Activated CD4-positive, alpha-beta T cell treated with anti-CD3 and anti-CD28 coated beads for 48 hours (primary cell): Measurements from ENCODE around the gene TAPBPL.
"Not testable (repeated sequence)": the region's sequence is repeated elsewhere in the genome, so short reads cannot be mapped to it uniquely, and the experiment has no call there.

Experiments used
- DNase-seq: peaks from one replicate; pipeline ENCODE4 v3.0.0-alpha.2; 2020

Gene TAPBPL, protein sequence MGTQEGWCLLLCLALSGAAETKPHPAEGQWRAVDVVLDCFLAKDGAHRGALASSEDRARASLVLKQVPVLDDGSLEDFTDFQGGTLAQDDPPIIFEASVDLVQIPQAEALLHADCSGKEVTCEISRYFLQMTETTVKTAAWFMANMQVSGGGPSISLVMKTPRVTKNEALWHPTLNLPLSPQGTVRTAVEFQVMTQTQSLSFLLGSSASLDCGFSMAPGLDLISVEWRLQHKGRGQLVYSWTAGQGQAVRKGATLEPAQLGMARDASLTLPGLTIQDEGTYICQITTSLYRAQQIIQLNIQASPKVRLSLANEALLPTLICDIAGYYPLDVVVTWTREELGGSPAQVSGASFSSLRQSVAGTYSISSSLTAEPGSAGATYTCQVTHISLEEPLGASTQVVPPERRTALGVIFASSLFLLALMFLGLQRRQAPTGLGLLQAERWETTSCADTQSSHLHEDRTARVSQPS

DNA sequence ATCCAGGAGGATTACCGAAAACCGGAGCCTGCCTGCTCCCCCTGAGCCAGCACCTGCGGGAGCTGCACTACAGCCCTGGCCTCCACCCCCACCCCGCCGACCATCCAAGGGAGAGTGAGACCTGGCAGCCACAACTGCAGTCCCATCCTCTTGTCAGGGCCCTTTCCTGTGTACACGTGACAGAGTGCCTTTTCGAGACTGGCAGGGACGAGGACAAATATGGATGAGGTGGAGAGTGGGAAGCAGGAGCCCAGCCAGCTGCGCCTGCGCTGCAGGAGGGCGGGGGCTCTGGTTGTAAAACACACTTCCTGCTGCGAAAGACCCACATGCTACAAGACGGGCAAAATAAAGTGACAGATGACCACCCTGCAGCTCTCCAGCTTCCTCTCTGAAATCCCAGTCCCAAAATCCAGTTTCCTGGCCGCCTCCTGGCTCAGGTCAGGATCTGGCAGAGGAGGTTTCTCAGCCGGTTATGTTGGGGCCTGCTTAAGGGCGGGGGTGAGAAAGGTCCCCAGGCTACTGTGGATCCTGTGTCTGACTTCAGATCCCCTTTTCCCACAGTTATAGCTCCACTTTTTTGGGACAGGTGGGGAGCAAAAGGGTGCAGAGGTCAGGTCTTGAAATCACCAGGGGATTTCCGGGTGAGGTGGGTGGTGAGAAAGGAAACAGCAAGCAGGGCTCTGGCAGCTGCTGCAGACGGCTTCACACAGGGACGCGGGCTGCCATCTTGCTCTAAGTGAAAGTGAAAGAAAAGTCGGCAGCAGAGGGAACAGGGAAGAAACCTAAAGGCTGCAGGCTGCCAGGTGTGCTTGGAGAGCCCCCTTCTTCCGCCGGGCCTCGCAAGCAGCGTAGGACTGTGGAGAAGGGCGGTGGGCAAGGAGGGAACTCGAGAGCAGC, at the start of gene TAPBPL:
TSS of gene TAPBPL (plus strand) at position 695 of the 897 bp plus-strand sequence. CDS start 207 bp downstream, outside the sequence.
- DNase-seq, result peak; percentile 85

DNA sequence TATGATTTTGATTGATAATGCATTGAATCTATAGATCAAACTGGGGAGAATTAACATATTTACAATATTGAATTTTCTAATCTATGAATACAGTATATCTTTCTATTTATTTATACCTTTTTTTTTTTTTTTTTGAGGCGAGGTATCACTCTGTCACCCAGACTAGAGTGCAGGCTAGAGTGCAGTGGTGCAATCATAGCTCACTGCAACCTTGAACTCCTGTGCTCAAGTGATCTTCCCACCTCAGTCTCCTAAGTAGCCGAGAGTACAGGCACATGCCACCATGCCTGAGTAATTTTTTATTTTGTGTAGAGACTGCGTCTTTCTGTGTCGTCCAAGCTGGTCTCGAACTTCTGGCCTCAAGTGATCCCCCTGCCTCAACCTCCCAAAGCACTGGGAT, 47.5 kb upstream of the TAPBPL start:
- no peak for DNase-seq

DNA sequence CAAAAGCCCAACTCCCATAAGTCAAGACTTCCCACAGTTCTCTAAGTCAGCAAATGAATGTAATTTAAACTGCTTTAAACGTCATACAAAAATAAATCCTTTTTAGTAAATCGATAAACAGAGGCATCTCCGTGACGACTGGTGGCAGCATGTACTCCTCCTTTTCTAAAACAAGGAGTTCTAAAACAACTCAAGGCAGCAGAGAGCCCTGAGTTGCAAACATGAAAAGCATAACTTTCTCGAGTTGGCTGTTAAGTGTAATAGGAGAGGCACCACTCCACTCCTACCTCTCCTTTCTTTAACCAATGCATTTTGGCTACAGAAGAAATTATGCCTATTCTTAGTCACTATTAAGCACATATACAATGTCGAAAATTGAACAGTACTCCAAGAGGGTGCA, 45.9 kb upstream of the TAPBPL start:
- no peak for DNase-seq

DNA sequence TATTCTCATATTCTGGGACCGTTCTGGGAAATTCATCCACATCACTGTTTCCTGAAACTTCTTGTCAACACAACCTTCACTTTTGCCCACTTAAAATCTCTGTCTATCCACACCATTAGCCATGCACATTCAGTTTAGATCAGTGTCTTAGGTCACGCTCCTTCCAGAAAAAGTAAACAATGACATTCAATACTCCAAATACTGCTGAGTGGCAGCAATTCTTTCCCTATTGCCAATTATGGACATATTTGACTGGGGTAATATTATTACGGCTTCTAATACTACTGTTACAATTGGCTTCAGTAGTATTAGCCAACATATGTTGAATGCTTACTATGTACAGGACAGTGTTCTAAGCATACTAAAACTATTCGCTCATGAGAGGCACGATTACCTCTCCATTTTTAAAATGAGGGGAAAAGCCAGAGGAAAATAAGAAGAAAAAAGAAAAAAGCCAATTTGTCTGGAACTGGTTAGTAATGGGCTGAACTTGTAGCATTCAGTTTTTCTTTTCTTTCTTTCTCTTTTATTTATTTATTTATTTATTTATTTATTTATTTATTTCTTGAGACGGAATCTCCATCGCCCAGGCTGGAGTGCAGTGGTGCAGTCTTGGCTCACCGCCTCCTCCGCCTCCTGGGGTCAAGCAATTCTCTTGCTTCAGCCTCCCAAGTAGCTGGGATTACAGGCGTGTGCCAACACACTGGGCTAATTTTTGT, 44.4 kb upstream of the TAPBPL start:
- no peak for DNase-seq

DNA sequence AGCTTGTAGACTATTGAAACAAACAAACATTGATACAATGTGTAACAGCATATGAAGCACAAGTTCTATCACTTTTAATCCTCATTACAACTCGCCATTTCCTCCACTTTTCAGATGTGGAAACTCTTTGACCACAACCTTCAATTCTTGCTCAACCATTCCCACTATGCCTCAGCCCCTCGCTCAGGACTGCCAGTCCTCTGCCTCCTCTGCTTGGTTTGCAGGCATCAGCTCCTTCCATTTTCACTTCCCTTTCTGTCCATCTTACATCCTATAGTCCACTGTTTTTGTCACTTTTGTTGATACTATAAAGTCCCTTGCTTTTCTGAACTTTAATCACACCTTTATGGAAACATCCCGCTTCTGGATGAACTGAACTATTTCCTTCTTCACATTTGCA, 35.2 kb upstream of the TAPBPL start:
- no peak for DNase-seq

DNA sequence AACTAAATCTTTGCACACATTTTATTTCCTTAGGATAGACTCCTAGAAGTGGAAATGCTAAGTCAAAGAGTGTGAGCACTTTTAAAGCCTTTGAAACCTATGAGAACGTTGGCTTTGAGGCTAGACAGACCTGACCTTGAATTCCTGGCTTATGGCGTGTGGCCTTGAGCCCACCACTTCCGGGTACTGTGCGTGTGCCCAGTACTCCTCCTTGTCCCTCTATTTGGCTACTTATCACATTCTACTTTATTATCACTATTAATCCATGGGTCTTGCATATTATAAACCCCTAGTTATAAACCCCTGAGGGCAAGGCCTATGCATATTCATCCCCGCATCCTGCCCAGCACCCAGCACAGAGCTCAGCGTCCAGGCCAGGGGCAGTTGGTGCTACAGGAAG, 33.0 kb upstream of the TAPBPL start:
- no peak for DNase-seq

DNA sequence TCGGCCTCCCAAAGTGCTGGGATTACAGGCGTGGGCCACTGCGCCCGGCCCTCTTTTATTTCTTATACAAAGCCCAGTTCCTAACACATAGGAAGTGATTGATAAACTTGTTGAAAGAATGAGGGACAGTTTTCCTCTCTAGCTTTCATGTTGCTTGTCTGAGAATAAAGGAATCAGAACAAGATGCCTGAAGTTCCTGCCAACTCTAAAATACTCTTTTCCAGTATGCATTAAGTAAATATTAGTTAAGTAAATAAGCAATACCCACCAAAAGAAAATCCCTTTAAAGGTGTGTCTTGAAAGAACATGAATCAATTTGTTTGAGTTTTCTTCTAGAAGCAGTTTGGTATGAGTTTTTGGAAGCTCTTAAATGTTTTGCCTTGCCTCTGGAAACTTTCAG, 31.5 kb upstream of the TAPBPL start:
- DNase-seq, result no peak

DNA sequence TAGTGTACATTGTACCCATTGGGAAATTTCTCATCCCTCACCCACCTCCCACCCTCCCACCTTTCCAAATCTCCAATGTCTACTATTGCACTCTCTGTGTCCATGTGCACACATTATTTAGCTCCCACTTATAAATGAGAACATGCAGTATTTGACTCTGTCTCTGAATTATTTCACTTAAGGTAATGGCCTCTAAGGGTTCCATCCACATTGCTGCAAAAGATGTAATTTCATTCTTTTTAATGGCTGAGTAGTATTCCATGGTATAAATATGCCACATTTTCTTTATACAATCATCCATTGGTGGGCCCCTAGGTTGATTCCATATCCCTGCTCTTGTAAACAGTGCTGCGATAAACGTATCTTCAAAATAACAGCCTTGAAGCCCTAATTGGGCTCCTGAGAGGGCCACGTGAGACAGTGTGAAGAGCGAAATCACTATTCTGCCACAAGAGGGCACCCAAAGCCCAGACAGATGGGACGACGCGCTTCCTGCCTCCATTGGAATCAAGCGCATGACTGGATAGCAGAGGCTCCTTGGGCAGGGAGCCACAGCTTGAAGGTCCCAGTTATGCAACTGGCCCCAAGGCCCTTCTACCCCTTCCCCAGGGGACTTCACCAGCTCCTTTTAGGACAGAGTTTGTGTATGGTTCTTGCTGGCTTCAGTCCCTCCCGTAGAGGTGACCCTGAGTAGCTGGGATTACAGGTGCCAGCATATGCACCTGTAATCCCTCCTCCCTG, 28.4 kb upstream of the TAPBPL start:
- peak; percentile 83 for DNase-seq

DNA sequence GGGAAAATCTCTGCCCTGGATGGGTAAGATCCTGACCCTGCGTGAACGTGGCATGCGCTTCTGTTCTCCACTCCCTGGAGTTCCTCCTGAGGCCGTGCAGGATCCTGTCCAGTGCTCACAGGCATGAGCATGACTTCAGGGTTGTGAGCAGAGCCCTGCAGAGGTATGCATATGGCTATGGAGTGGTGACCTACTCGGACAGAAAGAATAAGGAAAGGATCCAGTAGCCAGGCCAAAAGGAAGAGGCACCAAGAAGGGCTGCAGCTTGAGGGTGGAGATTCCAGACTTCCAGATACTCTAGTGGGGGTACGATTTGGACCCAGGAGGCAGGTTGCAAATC, 27.9 kb upstream of the TAPBPL start:
- DNase-seq, result no peak

DNA sequence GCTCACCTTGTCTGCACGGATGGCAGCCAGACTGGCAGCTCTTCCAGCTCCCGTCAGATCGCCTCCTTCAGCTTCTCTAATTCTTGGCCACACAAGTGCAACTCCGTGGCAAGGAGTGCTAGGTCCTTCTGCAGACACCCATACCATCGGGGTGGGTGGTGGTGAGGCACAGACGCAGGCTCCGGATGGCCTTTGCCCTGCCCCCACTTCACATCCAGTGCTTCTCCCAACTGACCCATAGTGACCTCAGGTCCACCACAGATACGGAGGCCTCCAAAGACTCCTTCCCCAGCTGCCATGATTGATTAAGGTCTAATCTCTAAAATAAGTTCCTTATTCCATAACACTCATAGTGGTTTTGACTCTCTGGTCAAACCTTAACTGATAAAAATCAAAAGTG, 27.0 kb upstream of the TAPBPL start:
- DNase-seq, result no peak

DNA sequence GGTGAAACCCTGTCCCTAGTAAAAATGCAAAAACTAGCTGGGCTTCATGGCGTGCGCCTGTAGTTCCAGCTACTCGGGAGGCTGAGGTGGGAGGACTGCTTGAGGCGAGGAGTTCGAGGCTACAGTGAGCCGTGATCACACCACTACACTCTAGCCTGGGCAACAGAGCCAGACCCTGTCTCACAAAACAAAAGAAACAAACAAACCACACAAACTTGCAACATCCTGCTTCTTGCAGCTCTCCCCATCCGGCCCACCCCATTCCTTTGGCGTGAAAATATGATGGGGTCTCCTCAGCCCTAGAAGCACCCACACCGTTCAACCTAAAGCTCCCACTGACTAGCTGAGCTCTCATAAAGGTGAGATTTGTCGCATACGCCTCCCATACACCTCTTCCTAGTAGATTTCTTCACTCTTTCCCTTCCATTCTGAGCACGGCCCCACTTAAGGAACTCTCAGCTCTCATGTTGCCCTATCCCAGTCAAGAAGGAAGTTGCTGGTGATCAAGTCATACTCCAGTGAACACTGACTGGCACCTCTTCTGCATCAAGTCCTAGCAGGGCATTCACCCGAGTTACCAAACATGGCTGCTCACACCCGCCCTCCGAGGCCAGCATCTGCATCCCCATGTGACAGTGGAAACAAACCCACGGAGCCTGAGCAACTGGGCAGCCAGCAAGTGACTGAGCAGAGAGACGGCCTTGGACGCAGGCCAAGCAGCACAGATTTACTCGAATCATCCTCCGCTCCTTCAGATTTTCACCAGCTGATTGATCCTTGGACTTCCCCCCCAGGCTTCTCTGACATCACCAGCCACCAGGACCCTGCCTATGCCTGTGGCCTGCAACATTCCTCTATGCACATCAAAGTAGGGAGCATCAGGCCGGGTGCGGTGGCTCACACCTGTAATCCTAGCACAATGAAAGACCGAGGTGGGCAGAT, 26.0 kb upstream of the TAPBPL start:
- peak; percentile 57 for DNase-seq

DNA sequence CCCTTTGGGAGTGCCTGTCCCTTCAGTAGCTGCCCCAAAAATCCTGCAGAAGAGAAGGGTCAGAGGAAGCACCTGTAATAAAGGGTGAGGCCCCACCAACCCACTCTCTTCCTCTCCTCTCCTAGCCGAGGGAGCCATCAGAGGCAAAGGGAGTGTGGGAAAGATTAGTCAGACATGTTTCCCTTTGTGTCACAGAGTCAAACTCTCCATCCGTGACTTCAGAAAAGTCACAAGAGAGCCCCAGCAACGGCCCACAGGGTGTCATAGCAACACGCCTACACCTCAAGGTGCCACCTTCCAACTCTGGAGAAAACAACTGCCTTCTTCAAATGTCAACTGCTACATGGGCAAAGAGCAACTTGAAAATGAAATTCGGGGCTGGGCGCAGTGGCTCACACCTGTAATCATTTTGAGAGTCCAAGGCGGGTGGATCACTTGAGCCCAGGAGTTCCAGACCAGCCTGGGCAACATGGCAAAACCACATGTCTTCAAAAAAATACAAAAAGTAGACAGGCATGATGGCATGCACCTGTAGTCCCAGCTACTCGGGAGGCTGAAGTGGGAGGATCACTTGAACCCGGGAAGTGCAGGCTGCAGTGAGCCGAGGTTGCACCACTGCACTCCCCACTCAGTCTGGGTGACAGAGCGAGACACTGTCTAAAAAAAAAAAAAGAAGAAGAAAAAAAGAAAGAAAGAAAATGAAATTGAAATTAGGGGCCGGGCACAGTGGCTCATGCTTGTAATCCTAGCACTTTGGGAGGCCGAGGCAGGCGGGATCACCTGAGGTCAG, 24.8 kb upstream of the TAPBPL start:
- peak; percentile 96 for DNase-seq

DNA sequence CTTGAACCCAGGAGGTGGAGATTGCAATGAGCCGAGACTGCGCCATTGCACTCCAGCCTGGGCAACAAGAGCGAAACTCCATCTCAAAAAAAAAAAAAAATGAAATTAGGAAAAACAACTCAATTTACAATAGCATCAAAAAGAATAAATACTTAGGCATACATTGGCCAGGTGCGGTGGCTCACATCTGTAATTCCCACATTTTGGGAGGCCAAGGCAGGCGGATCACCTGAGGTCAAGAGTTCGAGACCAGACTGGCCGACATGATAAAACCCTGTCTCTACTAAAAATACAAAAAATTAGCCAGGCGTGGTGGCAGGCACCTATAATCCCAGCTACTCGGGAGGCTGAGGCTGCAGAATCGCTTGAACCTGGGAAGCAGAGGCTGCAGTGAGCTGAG, 24.0 kb upstream of the TAPBPL start:
- not testable (repeated sequence) for DNase-seq

DNA sequence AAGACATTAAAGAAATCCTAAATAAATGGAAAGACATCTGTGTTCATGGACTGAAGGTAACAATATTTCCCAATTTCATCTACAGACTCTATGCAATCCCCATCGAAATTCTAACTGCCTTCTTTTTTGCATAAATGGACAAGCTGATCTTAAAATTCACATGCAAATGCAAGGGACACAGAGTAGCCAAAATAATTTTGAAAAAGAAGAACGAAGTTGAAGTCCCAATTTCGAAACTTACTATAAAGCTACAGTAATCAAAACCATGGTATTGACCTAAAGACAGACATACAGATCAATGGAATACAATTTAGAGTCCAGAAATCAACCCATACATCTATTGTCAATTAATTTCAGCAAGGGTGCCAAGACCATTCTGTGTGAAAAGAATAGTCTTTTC, 23.5 kb upstream of the TAPBPL start:
- DNase-seq, result no peak

DNA sequence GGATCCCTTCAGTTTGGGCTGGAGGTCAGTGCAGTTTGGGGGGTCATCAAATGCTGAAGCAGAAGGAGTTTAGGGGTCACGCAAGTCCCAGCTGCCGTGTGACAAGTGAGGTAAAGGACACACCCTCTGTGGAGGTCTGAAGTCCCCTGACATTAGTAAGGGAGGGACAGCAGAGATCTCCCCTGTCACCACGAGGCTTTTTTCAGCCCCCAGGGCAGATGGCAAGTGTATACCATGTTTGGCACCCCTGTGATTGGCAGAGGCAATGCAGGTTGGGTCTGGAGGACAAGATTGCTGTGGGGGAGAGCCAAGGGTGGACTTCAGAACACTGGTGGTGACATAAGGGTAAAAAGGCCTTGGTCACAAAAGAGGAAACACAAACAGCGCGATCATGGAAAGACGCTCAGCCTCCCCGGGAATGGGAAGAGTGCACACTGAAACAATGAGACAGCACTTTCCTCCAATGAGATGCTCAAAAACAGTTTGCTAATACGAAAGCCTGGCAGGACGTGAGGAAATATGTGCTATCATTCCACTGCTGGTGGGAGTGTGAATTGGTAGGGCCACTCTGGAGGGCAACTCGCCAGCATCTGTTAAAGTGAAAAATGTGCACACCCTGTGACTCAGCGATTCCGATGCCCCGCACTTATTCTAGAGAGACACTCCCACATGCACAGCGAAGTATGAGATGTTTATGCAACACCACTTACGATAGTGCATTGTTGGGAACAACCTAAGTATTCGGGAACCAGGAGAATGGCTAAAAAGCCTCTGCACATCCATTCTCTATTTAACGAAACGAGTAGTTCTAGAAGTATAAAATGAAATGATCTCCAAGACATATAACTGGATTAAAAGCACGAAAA, 21.5 kb upstream of the TAPBPL start:
- peak; percentile 77 for DNase-seq

DNA sequence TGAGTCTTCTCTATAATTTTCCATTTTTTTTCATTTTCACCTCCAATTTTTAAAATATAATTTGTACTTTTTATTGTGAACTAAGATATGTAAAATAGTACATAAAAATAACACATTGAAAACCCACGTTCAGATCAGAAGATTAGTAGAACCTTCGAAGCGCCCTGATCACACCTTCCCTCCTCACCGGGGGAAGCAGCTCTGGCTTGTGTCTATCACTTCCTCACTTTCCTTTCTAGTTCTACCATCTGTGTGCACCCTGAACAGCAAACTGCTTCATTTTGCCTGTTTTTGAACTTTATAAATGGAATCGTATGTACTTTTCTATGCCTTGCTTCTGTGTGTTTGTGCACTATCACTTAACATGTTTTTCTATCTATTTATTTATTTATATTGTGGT, 18.9 kb upstream of the TAPBPL start:
- no peak for DNase-seq

DNA sequence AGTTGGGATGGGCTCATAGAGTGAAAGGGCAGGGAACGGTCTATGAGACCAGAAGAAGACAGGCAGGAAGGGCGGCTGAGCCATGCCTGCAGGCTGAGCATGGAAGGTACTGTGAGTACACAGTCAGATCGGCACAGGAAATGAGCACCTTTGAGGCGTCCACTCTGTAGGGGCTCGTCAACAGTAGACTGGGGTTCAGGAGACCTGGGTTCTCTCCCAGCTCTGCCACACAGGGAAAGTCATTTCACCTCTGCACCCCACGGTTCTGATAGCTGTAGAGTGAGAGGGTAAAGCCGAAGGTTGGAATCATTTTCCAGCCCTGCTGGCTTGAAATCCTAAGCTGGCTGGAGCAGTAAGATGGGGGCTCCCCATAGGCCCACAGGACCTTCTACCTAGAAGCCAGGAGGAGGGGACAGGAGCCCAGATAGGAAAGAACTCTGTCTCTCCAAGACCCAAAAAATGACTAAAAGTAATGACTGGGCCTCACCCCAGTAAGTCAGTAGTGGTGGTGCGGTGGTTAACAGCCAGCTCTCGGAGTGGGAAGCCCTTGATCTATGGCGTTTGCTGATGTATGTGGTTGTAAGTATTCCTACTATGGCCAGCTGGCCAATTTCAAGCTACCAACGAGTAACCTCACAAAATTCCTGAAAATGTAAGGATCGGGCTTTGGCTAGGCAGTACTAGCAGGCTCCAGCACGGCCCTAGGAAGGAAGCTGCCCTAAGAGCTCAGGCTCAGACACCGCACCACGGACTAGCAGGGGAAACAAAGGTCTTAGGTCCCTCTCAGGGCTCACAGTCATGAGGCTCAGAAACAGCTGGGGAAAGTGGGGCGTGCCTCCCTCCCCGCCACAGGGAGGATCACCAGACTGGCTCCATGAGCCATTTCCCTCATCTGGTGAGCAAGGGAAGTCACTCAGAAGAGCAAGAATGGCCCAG, 17.4 kb upstream of the TAPBPL start:
- peak; percentile 63 for DNase-seq

DNA sequence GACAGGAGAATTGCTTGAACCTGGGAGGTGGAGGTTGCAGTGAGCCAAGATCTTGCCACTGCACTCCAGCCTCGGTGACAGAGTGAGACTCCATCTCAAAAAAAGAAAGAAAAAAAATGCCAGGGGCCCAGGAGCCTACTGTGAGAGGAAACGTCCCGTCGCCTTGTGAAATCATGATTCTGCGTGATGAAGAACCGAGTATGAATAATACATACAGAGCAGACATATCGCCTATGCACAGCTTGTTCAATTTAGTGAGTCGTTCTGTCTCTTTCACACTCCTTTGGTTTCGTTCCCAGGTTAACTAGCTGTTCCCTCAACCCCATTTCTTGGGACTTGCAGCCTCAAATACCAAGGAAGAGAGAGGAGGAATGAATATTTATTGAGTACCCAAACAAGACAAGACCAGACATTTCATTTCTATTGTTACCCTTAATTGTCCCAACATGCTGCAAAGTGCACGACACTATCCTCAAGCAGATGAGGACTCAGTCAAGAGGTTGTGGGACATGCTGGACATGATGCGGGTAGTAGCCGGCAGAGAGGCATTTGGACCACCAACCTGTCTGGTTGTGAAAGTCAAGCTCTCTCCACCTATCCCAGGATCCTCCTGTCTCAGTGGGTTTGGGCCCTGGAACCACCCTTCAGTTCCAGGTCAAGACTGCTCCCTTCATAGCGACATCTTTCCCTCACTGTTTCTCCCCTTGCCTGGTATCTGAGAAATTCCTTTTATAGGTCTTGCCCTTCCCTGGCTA, 15.7 kb upstream of the TAPBPL start:
- DNase-seq, result no peak
